GM20000 (cell line): ENCODE results near the gene TTLL4.

ENCODE experiments used
- DNase-seq: peaks from one replicate; pipeline ENCODE4 v3.0.0; 2012; ENCODE audit warnings: low spot score
- CTCF ChIP-seq: IDR thresholded peaks from 2 replicates; pipeline ENCODE4 v1.5.1; 2012; ENCODE audit warnings: mild to moderate bottlenecking, control low read depth; ENCODE audit errors: extremely low read depth, missing control alignments

TTLL4 gene

GRCh38 chr2:218722419-218722818 lies 11.8 kb downstream of the TTLL4 start:
- no peak for TF ChIP-seq CTCF
- no peak for DNase-seq

GRCh38 chr2:218722876-218723785 lies 12.5 kb downstream of the TTLL4 start:
- no peak for TF ChIP-seq CTCF
- no peak for DNase-seq

GRCh38 chr2:218726004-218726574 lies 15.5 kb downstream of the TTLL4 start:
- no peak for DNase-seq
- no peak for TF ChIP-seq CTCF

- no peak for DNase-seq
These were observed 17.0 kb downstream of the TTLL4 start for GRCh38 chr2:218727502-218728165.

GRCh38 chr2:218729640-218730039 lies 19.0 kb downstream of the TTLL4 start:
- TF ChIP-seq CTCF, result no peak
- DNase-seq, result no peak

More at GRCh38 chr2:218727502-218728165, 17.0 kb downstream of the TTLL4 start:
- no peak for TF ChIP-seq CTCF

- DNase-seq, result no peak
- TF ChIP-seq CTCF, result no peak
These were observed 21.6 kb downstream of the TTLL4 start for GRCh38 chr2:218732052-218732760.
